Activated CD4-positive, alpha-beta T cell treated with anti-CD3 and anti-CD28 coated beads, Interleukin-2, Interleukin-6, amounts not matched to agents 100 ng/mL and 50 ng/mL, durations not matched to agents 16 hours and 8 hours (primary cell): ENCODE data around the gene TEDDM1.

Experiments used
- DNase-seq: peaks from one replicate; pipeline ENCODE4 v3.0.0-alpha.2; 2020

TEDDM1 gene

DNA sequence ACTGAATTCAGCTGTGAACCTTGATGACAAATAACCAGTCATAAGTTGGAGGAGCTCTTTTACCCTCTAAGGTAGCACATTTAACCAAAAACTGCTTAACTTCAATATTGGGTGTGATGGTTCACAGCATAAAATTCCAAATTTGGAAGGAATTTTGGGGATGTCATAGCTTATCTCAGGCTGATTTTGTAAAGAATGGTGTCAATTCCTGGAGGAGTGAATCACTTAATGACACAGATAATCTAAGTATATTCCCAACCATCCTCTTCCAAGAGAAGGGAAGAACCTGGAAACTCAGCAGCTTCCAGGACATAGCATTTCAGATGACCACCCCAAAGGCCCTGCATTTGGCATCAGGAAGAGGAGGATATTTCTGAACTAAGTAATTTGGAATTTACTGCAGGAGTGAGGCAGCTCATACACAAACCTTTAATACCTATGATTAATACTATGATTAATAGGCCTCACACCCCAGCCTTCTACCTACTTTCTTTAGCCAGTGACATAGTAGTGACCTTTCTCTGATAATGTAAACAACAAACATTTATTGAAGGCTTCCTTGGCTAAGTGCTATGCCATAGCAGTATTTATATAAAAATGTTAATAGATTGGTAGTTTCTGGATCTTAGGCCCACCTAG is 23.4 kb downstream of the TEDDM1 start:
- DNase-seq = no peak

DNA sequence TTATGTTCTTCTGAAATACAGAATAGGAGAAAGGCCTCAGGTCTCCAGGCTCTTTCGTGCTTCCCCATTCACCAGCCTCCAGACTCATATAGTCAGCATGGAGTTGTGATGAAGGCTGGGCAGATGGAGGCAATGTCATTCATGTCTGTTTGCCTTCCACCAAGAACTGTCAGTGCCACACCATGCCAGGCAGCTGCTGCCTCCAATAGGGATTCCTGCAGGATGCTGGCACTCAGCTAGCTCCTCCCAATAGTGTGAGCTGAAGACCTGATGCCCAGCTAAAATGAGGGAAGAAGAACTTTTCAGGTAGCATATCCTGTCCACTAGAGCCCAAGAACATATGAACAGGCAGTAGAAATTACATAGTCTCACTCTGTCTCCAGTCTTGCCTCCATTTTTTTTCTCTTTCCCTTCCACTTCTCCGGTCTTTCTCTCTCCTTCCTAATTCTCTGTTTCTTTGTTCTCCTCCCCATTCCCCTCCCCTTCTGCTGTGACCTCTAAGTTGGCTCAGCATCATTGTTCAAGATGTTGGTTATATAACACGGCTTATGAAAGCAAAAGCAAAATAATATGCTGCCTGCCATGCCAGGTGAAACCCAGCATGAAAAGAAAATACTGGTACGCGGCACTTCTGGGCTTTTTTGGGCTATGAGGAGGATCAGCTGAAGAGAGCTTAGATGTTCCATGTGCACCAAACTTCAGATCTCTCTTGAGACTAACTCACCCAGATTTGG is 26.2 kb downstream of the TEDDM1 start:
- DNase-seq = no peak

DNA sequence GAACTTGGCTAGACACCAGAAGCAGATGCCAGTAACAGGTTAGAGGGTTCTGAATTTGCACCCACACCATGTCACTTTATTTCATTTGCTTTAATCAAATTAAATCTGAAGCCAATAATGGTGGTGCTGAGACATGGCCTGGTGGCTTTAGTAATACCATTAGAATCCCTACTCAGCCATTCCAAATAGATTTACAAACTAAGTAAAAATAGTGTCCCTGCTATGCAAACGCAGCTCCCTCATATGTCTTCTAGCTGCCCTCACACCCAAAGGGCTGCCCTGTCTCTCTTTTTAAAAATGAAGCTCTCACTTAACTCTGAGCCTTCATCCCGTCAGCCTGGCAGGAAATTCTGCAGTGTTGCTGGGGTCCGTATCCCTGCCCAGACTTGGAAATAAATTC is 29.9 kb downstream of the TEDDM1 start:
- DNase-seq = no peak

DNA sequence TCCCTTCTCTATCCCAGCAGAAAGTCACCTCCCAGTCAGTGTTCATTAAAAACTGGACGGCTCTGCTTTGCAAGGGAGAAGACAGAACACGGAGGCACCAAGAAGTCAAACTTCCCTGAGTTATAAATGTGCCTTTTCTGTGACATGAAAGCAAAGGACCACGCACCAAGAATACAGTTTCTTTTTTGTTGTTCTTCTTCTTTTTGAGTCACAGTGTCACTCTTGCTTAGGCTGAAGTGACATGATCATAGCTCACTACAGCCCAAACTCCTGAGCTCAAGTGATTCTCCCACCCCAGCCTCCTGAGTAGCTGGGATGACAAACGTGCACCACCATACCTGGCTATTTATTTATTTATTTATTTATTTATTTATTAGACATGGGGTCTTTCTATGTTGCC is 31.6 kb downstream of the TEDDM1 start:
- DNase-seq = no peak

DNA sequence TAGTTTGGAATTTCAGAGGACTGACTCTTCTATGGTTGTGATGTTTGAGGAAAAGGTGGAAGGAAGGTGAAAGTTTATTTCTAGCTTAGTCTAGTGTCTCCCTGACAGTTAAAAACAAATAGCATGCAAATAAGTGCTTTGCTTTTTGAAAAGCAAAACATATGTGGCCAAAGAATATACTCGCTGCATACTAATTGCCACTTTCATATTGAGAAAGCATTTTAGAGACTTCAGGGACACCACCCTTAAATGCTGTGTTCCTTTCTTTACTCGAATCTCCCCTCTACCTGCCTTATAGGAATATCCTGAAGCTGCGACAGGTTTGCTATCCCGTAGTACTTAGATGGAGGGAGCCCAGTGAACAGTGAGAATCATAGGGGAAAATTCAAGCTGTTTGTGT is 32.1 kb downstream of the TEDDM1 start:
- DNase-seq = no peak

DNA sequence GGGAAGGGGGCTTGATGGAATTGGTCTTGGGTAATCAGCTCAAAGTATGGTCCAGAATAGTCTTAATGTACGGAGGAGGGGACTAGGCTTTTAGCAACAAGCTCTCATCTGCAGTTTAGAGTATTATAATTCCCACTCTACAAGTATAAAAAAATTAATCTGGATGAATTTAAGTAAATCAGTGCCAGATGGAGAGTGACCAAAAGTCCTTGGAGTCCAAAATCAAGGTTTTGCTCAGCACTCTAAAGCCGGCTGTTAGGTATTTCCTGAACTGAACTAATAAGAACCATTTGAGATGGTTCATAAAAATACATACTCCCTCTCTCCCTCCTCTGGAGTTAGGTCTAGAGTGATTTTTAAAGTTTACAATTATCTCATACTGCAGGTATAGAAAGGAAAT is 32.5 kb downstream of the TEDDM1 start:
- DNase-seq = no peak

DNA sequence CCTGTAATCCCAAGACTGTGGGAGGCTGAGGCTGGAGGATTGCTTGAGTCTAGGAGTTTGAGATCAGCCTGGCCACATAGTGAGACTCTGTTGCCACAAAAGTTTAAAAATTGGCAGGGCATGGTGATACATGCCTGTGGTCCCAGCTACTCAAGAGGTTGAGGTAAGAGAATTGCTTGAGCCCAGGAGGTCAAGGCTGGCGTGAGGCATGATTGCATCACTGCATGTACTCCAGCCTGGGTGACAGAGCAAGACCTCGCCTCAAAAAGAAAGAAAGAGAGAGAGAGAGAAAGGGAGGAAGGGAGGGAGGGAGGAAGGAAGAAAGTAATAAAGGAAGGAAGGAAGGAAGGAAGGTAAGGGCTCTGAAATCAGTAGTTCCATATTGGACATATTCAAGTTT is 33.9 kb downstream of the TEDDM1 start:
- DNase-seq = no peak

DNA sequence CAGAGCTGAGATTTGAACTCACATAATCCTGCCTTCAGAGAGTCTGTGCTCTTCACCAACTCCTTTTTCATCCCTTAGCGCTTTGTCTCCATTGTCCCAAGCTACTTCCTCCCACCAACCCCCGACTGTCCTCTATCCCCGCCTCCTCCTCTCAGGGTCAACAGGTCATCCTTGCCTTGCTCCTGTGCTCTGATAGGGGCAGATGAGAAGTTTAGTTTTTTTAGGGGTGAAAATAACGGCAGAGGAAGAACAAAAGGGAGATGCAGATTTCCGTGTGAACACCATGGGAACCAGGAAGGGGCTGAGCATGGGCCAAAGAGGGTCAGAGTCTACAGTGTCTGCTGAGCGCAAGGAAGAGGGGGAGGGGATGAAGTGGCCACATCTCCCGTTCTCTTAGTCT is 40.8 kb downstream of the TEDDM1 start:
- DNase-seq = no peak

DNA sequence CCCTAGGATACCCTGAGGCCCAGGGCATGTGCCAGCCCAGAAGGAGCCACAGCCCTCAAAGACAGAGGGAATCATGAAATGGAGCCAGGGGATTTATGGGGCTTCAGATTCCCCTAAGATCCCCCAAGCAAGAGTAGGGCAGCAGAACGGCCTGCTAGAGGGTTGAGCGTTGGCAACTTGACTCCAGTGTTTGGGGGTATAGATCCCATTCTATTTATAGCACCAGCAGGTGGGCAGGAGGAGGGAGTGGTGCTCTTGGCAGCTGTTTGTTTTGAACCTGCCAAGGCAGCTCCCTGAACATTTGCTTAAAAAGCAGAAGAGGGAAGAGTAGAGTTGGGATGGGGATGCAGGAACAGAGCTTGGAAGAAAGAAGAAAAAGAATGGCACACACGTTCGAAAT is 42.6 kb downstream of the TEDDM1 start:
- no peak for DNase-seq

DNA sequence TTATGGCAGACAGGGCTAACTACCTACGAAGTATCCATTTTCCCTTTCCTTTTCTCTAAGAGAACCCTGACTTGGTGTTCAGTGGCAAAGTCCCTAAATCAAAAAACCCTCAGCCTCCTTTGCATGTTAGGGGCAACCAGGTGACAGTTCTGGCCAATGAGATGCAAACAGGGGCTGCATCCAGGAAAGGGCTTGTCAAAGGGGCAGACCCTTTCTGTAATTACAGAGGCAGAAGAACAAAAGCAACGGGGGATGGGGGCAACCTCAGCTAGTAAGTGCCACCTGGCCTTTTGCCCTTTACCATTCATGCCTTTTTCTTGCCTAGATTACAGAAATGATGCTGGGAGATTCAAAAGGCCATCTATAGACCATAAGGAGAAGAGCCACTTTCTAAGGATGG is 43.3 kb downstream of the TEDDM1 start:
- no peak for DNase-seq

DNA sequence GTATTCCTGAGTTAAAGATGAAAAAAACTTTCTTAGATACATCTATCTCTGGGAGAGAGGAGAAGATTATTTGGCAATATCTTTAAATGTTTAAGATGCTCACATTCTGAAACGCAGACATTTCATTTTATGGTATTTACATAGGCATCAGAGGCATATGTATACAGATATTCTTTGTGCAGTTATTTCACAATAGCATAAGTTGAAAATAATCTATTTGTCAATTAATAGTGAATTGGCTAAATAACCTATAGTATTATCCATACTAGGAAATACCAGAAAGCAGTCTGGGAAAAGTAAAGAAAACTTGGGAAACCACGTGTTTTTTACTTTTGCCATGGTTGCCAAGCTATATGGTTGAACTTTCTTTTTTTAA is 44.8 kb downstream of the TEDDM1 start:
- DNase-seq = no peak

DNA sequence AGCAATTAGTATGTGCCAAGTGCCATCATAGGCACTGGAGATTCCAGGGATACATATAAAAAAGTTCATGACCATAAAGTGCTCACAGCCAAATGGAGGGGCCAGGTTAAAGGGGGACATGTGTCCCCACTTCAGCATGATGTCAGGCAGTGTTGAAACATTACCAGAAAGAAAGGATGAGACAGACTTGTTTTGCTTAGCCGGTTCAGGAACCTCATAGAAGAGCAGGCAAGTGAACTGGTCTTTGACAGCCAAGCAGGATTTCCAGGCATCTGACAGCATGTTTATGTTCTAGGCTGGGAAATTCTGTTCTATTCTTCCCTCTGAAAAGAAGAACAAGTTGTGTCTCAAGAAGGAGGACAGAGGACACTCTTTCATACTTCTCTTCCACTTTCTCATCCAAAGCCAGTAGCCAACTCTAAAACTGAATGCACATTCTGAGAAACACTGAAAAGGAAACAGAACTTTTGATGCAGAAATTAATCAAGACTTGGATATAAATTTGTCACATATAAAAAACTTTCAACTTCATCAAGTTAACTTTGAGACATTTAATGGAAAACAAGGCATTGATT is 48.6 kb downstream of the TEDDM1 start:
- DNase-seq = no peak

DNA sequence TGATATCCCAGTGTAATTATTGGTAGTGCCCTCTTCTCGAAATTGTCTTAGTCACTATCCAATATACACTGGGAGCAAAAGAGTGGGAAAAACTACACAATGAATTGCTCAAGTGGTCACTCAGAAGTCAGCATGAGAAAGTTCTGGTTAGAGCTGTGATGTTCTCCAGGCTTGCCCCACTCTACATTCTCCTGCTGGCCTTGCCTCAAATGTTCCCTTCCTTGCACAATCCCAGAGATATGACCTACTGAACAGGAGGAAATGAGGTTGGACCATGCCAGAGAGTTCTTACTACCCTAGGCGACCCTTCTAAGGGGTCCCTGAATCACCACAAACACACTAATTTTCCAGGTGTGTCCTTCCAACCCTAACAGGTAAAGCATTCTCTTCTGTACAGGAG is 49.6 kb downstream of the TEDDM1 start:
- DNase-seq = no peak

DNA sequence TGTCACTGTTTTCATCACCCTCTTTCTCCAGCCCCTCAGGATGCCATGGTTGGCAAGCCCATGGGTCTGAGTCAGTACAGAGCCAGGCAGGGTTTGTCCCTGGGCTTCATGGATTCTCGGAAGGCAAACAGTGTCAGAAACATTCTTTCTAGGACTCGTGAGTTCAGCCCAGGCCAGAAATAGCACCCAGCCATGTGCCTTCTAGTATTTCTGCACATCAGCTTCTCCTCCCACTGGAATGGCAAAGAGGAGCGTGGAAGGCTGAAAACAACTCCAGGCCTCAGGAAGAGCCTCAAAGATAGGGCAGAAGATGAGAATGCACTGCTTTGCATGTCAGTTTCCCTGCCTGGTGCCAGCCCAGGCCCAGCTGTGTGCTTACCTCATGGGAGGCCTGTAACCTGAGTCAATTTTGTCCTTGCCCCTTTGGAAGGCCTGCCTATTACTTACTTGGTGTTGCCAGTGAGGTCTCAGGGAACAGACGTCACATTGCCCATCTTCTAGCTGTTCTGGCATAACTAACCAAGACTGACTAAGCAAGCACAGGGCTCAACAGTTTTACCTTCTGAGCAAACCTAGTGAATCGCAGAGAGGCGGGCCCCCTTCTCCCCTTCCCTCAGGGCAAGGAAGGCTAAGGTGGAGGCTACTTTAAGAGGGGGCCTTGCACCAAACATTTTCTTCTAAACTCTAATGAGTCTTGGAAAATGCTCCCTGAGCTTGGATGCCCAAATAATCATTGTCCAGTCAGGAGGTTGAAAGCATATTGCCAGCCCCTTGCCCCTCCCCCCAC is 51.3 kb downstream of the TEDDM1 start:
- no peak for DNase-seq
